Panc1 (cell line): ENCODE measurements around the gene FBN1.

ENCODE experiments used
- CTCF ChIP-seq: fragments of 450-650 bp; IDR thresholded peaks from 2 replicates; pipeline ENCODE4 v1.5.1; 2017; ENCODE audit warnings: mild to moderate bottlenecking
- TF ChIP-seq, protein P1 (sequence below), 2 experiments: IDR thresholded peaks; 2 replicates each; pipeline ENCODE4 v1.6.1; 2011 to 2012; ENCODE audit warnings: low read depth in 2 of 2, control low read depth in 1 of 2, low read length in 1 of 2, mild to moderate bottlenecking in 1 of 2, moderate library complexity in 1 of 2; ENCODE audit not compliant: insufficient read depth in 1 of 2

- no peak for TF ChIP-seq CTCF
- TF ChIP-seq, protein P1, sequence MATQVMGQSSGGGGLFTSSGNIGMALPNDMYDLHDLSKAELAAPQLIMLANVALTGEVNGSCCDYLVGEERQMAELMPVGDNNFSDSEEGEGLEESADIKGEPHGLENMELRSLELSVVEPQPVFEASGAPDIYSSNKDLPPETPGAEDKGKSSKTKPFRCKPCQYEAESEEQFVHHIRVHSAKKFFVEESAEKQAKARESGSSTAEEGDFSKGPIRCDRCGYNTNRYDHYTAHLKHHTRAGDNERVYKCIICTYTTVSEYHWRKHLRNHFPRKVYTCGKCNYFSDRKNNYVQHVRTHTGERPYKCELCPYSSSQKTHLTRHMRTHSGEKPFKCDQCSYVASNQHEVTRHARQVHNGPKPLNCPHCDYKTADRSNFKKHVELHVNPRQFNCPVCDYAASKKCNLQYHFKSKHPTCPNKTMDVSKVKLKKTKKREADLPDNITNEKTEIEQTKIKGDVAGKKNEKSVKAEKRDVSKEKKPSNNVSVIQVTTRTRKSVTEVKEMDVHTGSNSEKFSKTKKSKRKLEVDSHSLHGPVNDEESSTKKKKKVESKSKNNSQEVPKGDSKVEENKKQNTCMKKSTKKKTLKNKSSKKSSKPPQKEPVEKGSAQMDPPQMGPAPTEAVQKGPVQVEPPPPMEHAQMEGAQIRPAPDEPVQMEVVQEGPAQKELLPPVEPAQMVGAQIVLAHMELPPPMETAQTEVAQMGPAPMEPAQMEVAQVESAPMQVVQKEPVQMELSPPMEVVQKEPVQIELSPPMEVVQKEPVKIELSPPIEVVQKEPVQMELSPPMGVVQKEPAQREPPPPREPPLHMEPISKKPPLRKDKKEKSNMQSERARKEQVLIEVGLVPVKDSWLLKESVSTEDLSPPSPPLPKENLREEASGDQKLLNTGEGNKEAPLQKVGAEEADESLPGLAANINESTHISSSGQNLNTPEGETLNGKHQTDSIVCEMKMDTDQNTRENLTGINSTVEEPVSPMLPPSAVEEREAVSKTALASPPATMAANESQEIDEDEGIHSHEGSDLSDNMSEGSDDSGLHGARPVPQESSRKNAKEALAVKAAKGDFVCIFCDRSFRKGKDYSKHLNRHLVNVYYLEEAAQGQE (IDR thresholded peaks at IDR 0.05; ENCODE audit: insufficient read depth in 1 of 2, low read depth in 2 of 2, low read length in 1 of 2): no peak
Measured at GRCh38 chr15:48383031-48383430, 262.5 kb downstream of the FBN1 start.
